Fibroblast of the aortic adventitia (primary cell): Measurements from ENCODE around the gene LRRC51. TPM values are rescaled to one million over a fixed set of nuclear protein-coding genes. Genes with fewer than 3 reads are reported as not detected.
"Not testable (repeated sequence)": the region's sequence is repeated elsewhere in the genome, so short reads cannot be mapped to it uniquely, and the experiment has no call there.

Experiments
- DNase-seq: peaks from one replicate; pipeline ENCODE4 v3.0.0-alpha.2; 2010; ENCODE audit warnings: low read depth
- H3K4me3 ChIP-seq: 2 replicates; pipeline ENCODE4 v1.5.1; 2011; ENCODE audit warnings: low read depth, mild to moderate bottlenecking, control low read depth, low read length, moderate library complexity
- CTCF ChIP-seq: IDR thresholded peaks from 2 replicates; pipeline ENCODE4 v1.5.1; 2011; ENCODE audit warnings: mild to moderate bottlenecking, low read length, control low read depth, inconsistent platforms; ENCODE audit not compliant: insufficient read depth
- total RNA-seq: library from RNA; depleted of rRNA; stranded (reverse); fragments of >200 nt; gene quantifications from 2 replicates; pipeline ENCODE4 v1.2.3, GENCODE V29; 2012; ENCODE audit warnings: low replicate concordance

LRRC51 gene
- total RNA-seq, 1 donor = 8.9 TPM

GRCh38 chr11:72125956-72126355 is 45.3 kb downstream of the LRRC51 start:
- TF ChIP-seq CTCF = no peak
- DNase-seq = no peak

GRCh38 chr11:72127923-72128322 is 47.3 kb downstream of the LRRC51 start:
- no peak for TF ChIP-seq CTCF
- no peak overlapping the region for H3K4me3 ChIP-seq
- DNase-seq = no peak

More at GRCh38 chr11:72125956-72126355, 45.3 kb downstream of the LRRC51 start:
- H3K4me3 ChIP-seq = no peak overlapping the region

- H3K4me3 ChIP-seq = no peak overlapping the region
- DNase-seq = no peak
- TF ChIP-seq CTCF = no peak
These were observed 48.7 kb downstream of the LRRC51 start for GRCh38 chr11:72129381-72129780.

GRCh38 chr11:72132646-72133045 is 52.0 kb downstream of the LRRC51 start:
- no peak for TF ChIP-seq CTCF
- no peak for DNase-seq
- no peak overlapping the region for H3K4me3 ChIP-seq

GRCh38 chr11:72135473-72135872 is 54.8 kb downstream of the LRRC51 start, which contains the start of gene FOLR3:
Gene FOLR3, plus strand, starts transcription at chr11:72135725. Its CDS starts 228 bp downstream, at chr11:72135953.
- not testable (repeated sequence) for H3K4me3 ChIP-seq, DNase-seq

- no peak for TF ChIP-seq CTCF
- DNase-seq = no peak
- H3K4me3 ChIP-seq = no peak overlapping the region
These were observed 55.4 kb downstream of the LRRC51 start for GRCh38 chr11:72135891-72136683.

GRCh38 chr11:72136684-72137262 is 56.1 kb downstream of the LRRC51 start:
- TF ChIP-seq CTCF = no peak
- no peak overlapping the region for H3K4me3 ChIP-seq

More at GRCh38 chr11:72136684-72137262, 56.1 kb downstream of the LRRC51 start:
- DNase-seq = no peak
